IMR-90 (cell line): ENCODE measurements around the gene PPIL6. TPM values are rescaled to one million over a fixed set of nuclear protein-coding genes. Genes with fewer than 3 reads are reported as not detected.

Source experiments
- ATAC-seq: fragments of 200-7000 bp; cut with Tn5 transposase; 2 replicates; pipeline ENCODE4 v1.9.1; 2020; ENCODE audit warnings: low read depth, mild to moderate bottlenecking, moderate library complexity
- BruUV-seq: library from RNA; stranded (reverse); fragments of 400-500 nt; replicated peaks from 2 replicates; lab custom pipeline; 2021; lab: Mats Ljungman, UMichigan
- CTCF ChIA-PET: fragments of 300-600 bp; formaldehyde crosslinking; extraction: SDS; loops from one replicate; lab custom pipeline; 2021; ENCODE audit warnings: antibody characterized with exemption; lab: Yijun Ruan, JAX
- POLR2A ChIA-PET: fragments of 300-600 bp; sonication (Branson Sonifier 250); formaldehyde crosslinking; loops from one replicate; lab custom pipeline; 2022; ENCODE audit warnings: antibody characterized with exemption; ENCODE audit not compliant: unreplicated experiment; lab: Charles Lee
- DNase-seq: peaks from one replicate; pipeline ENCODE4 v3.0.0; 2013
- H2AFZ ChIP-seq: replicated peaks from 2 replicates; pipeline ENCODE3; 2013; ENCODE audit warnings: low read length, mild to moderate bottlenecking; ENCODE audit not compliant: poor library complexity
- H2AK5ac ChIP-seq: 2 replicates; pipeline ENCODE4 v1.6.1; 2013; ENCODE audit warnings: low read depth, low read length, inconsistent platforms
- H2AK9ac ChIP-seq: replicated peaks from 2 replicates; pipeline ENCODE3; 2013; ENCODE audit warnings: mild to moderate bottlenecking, low read depth, low read length, moderate library complexity; ENCODE audit not compliant: poor library complexity
- H2BK120ac ChIP-seq: 2 replicates; pipeline ENCODE4 v1.6.1; 2013; ENCODE audit warnings: low read depth, low read length, inconsistent platforms
- H2BK15ac ChIP-seq: 3 replicates; pipeline ENCODE4 v1.6.1; 2013; ENCODE audit warnings: low read depth, low read length, inconsistent platforms
- H2BK20ac ChIP-seq: 2 replicates; pipeline ENCODE4 v1.6.1; 2013; ENCODE audit warnings: low read depth, mild to moderate bottlenecking, inconsistent platforms, low read length, moderate library complexity
- H2BK5ac ChIP-seq: 2 replicates; pipeline ENCODE4 v1.6.1; 2013; ENCODE audit warnings: mild to moderate bottlenecking, low read depth, low read length, inconsistent platforms; ENCODE audit not compliant: poor library complexity, severe bottlenecking
- H3K14ac ChIP-seq: replicated peaks from 2 replicates; pipeline ENCODE4 v1.6.1; 2013; ENCODE audit warnings: low read depth, low read length, inconsistent platforms
- H3K18ac ChIP-seq: 2 replicates; pipeline ENCODE4 v1.6.1; 2013; ENCODE audit warnings: low read depth, low read length, control low read depth
- H3K23ac ChIP-seq: 2 replicates; pipeline ENCODE4 v1.6.1; 2013; ENCODE audit warnings: low read depth, low read length, inconsistent platforms
- H3K27ac ChIP-seq: 2 replicates; pipeline ENCODE4 v1.5.1; 2013; ENCODE audit warnings: mild to moderate bottlenecking, control low read depth, low read length; ENCODE audit not compliant: insufficient read depth
- H3K27me3 ChIP-seq: 2 replicates; pipeline ENCODE4 v1.6.1; 2013; ENCODE audit warnings: low read length; ENCODE audit not compliant: control insufficient read depth, insufficient read depth
- H3K36me3 ChIP-seq: 2 replicates; pipeline ENCODE4 v1.6.1; 2013; ENCODE audit warnings: low read length, mixed read lengths; ENCODE audit not compliant: control insufficient read depth, insufficient read depth
- H3K4ac ChIP-seq: 2 replicates; pipeline ENCODE4 v1.6.1; 2013; ENCODE audit warnings: low read depth, low read length, inconsistent platforms
- H3K4me1 ChIP-seq: 2 replicates; pipeline ENCODE4 v1.6.1; 2013; ENCODE audit warnings: low read length, mixed read lengths; ENCODE audit not compliant: control insufficient read depth, insufficient read depth
- H3K4me2 ChIP-seq: 2 replicates; pipeline ENCODE4 v1.6.1; 2013; ENCODE audit warnings: low read depth, mild to moderate bottlenecking, control low read depth, low read length, moderate library complexity
- H3K4me3 ChIP-seq: 2 replicates; pipeline ENCODE4 v1.5.1; 2013; ENCODE audit warnings: low read depth, mild to moderate bottlenecking, control low read depth, low read length, moderate library complexity; ENCODE audit not compliant: insufficient read depth
- H3K56ac ChIP-seq: 2 replicates; pipeline ENCODE4 v1.6.1; 2013; ENCODE audit warnings: low read length, inconsistent platforms; ENCODE audit not compliant: insufficient read depth; ENCODE audit errors: extremely low read depth
- H3K79me1 ChIP-seq, 2 experiments: 2 replicates each; pipeline ENCODE4 v1.6.1; 2013; ENCODE audit warnings: low read length in 2 of 2, inconsistent platforms in 1 of 2, low read depth in 1 of 2
- H3K9ac ChIP-seq: 2 replicates; pipeline ENCODE4 v1.6.1; 2013; ENCODE audit warnings: low read depth, low read length, control low read depth
- H3K9me1 ChIP-seq: 2 replicates; pipeline ENCODE4 v1.6.1; 2013; ENCODE audit warnings: low read length, inconsistent platforms; ENCODE audit not compliant: insufficient read depth
- H3K9me3 ChIP-seq: 2 replicates; pipeline ENCODE4 v1.6.1; 2013; ENCODE audit warnings: low read length; ENCODE audit not compliant: control insufficient read depth, insufficient read depth
- H4K20me1 ChIP-seq: 2 replicates; pipeline ENCODE4 v1.6.1; 2013; ENCODE audit warnings: low read length, inconsistent platforms; ENCODE audit not compliant: insufficient read depth
- H4K5ac ChIP-seq: 2 replicates; pipeline ENCODE4 v1.6.1; 2013; ENCODE audit warnings: mild to moderate bottlenecking, low read depth, low read length, control low read depth
- H4K8ac ChIP-seq, 2 experiments: 2 replicates each; pipeline ENCODE4 v1.6.1; 2013; ENCODE audit warnings: low read depth in 2 of 2, low read length in 2 of 2, control low read depth in 1 of 2, inconsistent platforms in 1 of 2
- H4K91ac ChIP-seq: 2 replicates; pipeline ENCODE4 v1.6.1; 2013; ENCODE audit warnings: low read depth, low read length, inconsistent platforms; ENCODE audit not compliant: insufficient read depth
- BHLHE40 ChIP-seq: fragments of 150-350 bp; IDR thresholded peaks from 2 replicates; pipeline ENCODE4 v1.6.1; 2016; ENCODE audit warnings: mild to moderate bottlenecking, low read depth, low read length
- FOS ChIP-seq: fragments of 150-350 bp; IDR thresholded peaks from 2 replicates; pipeline ENCODE4 v1.6.1; 2016; ENCODE audit warnings: low read depth, low read length
- RAD21 ChIP-seq: IDR thresholded peaks from 2 replicates; pipeline ENCODE4 v1.6.1; 2012; ENCODE audit warnings: low read length, improper control_type of control experiment
- RFX5 ChIP-seq: IDR thresholded peaks from 2 replicates; pipeline ENCODE4 v1.8.0; 2012; ENCODE audit warnings: low read depth, mild to moderate bottlenecking, low read length, moderate library complexity
- WGBS, 2 experiments: methylation state at CpG; one replicate each; pipeline versions ENCODE4 v1.1.5 to v1.1.7; 2013; ENCODE audit warnings: missing lambda C conversion rate in 2 of 2; ENCODE audit not compliant: insufficient read length in 1 of 2; ENCODE audit errors: extremely low coverage in 2 of 2; 5-methylcytosine and 5-hydroxymethylcytosine counted together
- dilution Hi-C: fragments of 300-500 bp; cut with HindIII; formaldehyde crosslinking; loops from one replicate; pipeline ENCODE4 v1.14.3; 2018; ENCODE audit warnings: low sequenced_read_pairs; ENCODE audit not compliant: unreplicated experiment
- in situ Hi-C: fragments of 300-500 bp; cut with MboI; formaldehyde crosslinking; loops from 3 replicates; pipeline ENCODE4 v1.14.3; 2019; ENCODE audit warnings: low sequenced_read_pairs, inconsistent platforms, mixed read lengths
- intact Hi-C: fragments of 100-400 bp; cut with micrococcal nuclease; formaldehyde crosslinking; loops from 2 replicates; pipeline ENCODE4 v1.10.0; 2022
- polyA plus RNA-seq, 3 experiments: library from polyadenylated mRNA; depleted of rRNA; stranded (reverse); fragments of >200 nt; gene quantifications; 2 replicates each; pipeline ENCODE4 v1.2.3, GENCODE V29; 2012; ENCODE audit warnings: low replicate concordance in 1 of 3
- total RNA-seq: library from RNA; depleted of rRNA; stranded (reverse); fragments of >200 nt; gene quantifications from 2 replicates; pipeline ENCODE4 v1.2.3, GENCODE V29; 2012
- TF ChIP-seq, protein P1 (sequence below): fragments of 150-350 bp; IDR thresholded peaks from 2 replicates; pipeline ENCODE4 v1.6.1; 2016; ENCODE audit warnings: low read depth, mild to moderate bottlenecking, low read length, moderate library complexity, borderline replicate concordance

Gene PPIL6
- total and polyA plus RNA-seq, 2 of the 4 experiments (the other 2 are of a cell fraction), result 0.15 to 0.18 TPM

GRCh38 chr6:109443425-109443950 lies 3.1 kb upstream of the PPIL6 start:
- Histone ChIP-seq H2AK5ac (no peak overlapping the region), H2BK20ac (no peak overlapping the region), H3K4me1 (peaks cover 8% of the 10 kb centered on the region), H2BK5ac (no peak overlapping the region), H3K23ac (no peak overlapping the region), H2AK9ac (no peak overlapping the region), H3K4me3 (no peak overlapping the region), H3K56ac (no peak overlapping the region), H3K9me1 (peaks cover 13% of the 10 kb centered on the region), H3K36me3 (peaks cover 50% of the 10 kb centered on the region), H3K18ac (no peak overlapping the region), H3K14ac (no peak overlapping the region), H3K27me3 (no peaks in the 10 kb centered on the region), H4K20me1 (0 out of 2 replicates have a peak, but pooled peaks cover 7% of the 10 kb centered on the region), H3K79me1 (peaks cover 0 to 16% of the 10 kb centered on the region in 2 experiments; a peak in 3 of 4 replicates), H4K8ac (no peak overlapping the region), H3K9ac (no peak overlapping the region), H2AFZ (no peak overlapping the region), H3K4ac (no peak overlapping the region), H3K9me3 (no peaks in the 10 kb centered on the region), H3K27ac (no peak overlapping the region), H4K91ac (no peak overlapping the region), H3K4me2 (no peak overlapping the region), H2BK15ac (no peak overlapping the region), H4K5ac (no peak overlapping the region), H2BK120ac (no peak overlapping the region)
- TF ChIP-seq RAD21 (no peak), RFX5 (no peak), BHLHE40 (no peak), FOS (no peak)
- TF ChIP-seq, protein P1, sequence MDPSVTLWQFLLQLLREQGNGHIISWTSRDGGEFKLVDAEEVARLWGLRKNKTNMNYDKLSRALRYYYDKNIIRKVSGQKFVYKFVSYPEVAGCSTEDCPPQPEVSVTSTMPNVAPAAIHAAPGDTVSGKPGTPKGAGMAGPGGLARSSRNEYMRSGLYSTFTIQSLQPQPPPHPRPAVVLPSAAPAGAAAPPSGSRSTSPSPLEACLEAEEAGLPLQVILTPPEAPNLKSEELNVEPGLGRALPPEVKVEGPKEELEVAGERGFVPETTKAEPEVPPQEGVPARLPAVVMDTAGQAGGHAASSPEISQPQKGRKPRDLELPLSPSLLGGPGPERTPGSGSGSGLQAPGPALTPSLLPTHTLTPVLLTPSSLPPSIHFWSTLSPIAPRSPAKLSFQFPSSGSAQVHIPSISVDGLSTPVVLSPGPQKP, result no peak
- ChIA-PET POLR2A (no interaction called here), CTCF (no interaction called here)
- DNase-seq (no peak), ATAC-seq (no peak)
- dilution Hi-C loops, result no loop called here
- 92% methylated on average over 6 of the region's 10 CpGs; no CpG with 5 or more reads in 1 of the 2 experiments for WGBS, 2 experiments
- BruUV-seq, result no TSS peak
- in situ Hi-C loops, result no loop called here
- intact Hi-C loops, result no loop called here
